ENCODE measurements around the gene PLD5. TPM values are rescaled to one million over a fixed set of nuclear protein-coding genes. Genes with fewer than 3 reads are reported as not detected.

The PLD5 gene
- total RNA-seq, 1 donor: not detected

- Histone ChIP-seq H3K4me1 (ENCODE audit: insufficient read depth, low read length) (no peaks in the 10 kb centered on the region), H3K79me2 (ENCODE audit: insufficient read depth, low read length) (no peaks in the 10 kb centered on the region), H3K4me3 (ENCODE audit: insufficient read depth, low read length) (no peak overlapping the region), H3K27ac (ENCODE audit: low read depth, low read length) (no peak overlapping the region), H3K36me3 (ENCODE audit: insufficient read depth, low read length) (no peaks in the 10 kb centered on the region), H2AFZ (ENCODE audit: low read length) (no peak overlapping the region), H4K20me1 (ENCODE audit: insufficient read depth, low read length) (no peaks in the 10 kb centered on the region), H3K27me3 (ENCODE audit: insufficient read depth, low read length) (no peaks in the 10 kb centered on the region), H3K4me2 (ENCODE audit: insufficient read depth, low read length) (no peak overlapping the region), H3K9me3 (ENCODE audit: low read depth, low read length) (no peaks in the 10 kb centered on the region)
- TF ChIP-seq, protein P1, sequence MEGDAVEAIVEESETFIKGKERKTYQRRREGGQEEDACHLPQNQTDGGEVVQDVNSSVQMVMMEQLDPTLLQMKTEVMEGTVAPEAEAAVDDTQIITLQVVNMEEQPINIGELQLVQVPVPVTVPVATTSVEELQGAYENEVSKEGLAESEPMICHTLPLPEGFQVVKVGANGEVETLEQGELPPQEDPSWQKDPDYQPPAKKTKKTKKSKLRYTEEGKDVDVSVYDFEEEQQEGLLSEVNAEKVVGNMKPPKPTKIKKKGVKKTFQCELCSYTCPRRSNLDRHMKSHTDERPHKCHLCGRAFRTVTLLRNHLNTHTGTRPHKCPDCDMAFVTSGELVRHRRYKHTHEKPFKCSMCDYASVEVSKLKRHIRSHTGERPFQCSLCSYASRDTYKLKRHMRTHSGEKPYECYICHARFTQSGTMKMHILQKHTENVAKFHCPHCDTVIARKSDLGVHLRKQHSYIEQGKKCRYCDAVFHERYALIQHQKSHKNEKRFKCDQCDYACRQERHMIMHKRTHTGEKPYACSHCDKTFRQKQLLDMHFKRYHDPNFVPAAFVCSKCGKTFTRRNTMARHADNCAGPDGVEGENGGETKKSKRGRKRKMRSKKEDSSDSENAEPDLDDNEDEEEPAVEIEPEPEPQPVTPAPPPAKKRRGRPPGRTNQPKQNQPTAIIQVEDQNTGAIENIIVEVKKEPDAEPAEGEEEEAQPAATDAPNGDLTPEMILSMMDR (IDR thresholded peaks at IDR 0.05; ENCODE audit: extremely low read depth, low read depth, low read length): no peak
- DNase-seq (ENCODE audit: insufficient read length, low spot score, missing footprints): no peak
These were observed 435.6 kb downstream of the PLD5 start for GRCh38 chr1:242088875-242089274.

DNA sequence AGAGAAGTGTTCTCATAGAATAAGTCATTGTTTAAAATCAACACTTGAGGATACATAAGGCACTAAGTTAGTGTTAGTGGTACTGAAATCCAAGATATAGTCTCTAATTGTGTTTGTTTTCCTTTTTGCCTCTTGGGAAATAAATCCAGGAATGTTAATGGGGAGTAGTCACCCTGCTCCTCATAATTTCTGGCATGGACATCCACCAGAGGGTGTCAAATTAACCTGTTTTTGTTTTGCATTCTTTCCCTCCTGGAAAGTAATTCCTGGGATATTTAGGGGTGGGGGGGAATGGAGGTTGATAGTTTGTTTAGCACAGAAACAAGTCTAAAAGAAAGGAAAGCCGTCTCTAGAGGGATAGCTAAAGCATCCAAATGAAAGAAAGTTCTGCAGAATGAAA, 437.8 kb downstream of the PLD5 start:
- Histone ChIP-seq H3K4me1 (ENCODE audit: insufficient read depth, low read length) (no peaks in the 10 kb centered on the region), H3K4me2 (ENCODE audit: insufficient read depth, low read length) (no peak overlapping the region), H3K27ac (ENCODE audit: low read depth, low read length) (no peak overlapping the region), H2AFZ (ENCODE audit: low read length) (no peak overlapping the region), H4K20me1 (ENCODE audit: insufficient read depth, low read length) (no peaks in the 10 kb centered on the region), H3K27me3 (ENCODE audit: insufficient read depth, low read length) (no peaks in the 10 kb centered on the region), H3K79me2 (ENCODE audit: insufficient read depth, low read length) (no peaks in the 10 kb centered on the region), H3K9me3 (ENCODE audit: low read depth, low read length) (no peaks in the 10 kb centered on the region), H3K36me3 (ENCODE audit: insufficient read depth, low read length) (no peaks in the 10 kb centered on the region), H3K4me3 (ENCODE audit: insufficient read depth, low read length) (no peak overlapping the region)
- TF ChIP-seq, protein P1 (IDR thresholded peaks at IDR 0.05; ENCODE audit: extremely low read depth, low read depth, low read length): no peak
- DNase-seq (ENCODE audit: insufficient read length, low spot score, missing footprints): no peak

- DNase-seq (ENCODE audit: insufficient read length, low spot score, missing footprints): no peak
- Histone ChIP-seq H3K4me2 (ENCODE audit: insufficient read depth, low read length) (no peak overlapping the region), H3K79me2 (ENCODE audit: insufficient read depth, low read length) (no peaks in the 10 kb centered on the region), H3K4me1 (ENCODE audit: insufficient read depth, low read length) (no peaks in the 10 kb centered on the region), H3K27ac (ENCODE audit: low read depth, low read length) (no peak overlapping the region), H3K9me3 (ENCODE audit: low read depth, low read length) (no peaks in the 10 kb centered on the region), H3K4me3 (ENCODE audit: insufficient read depth, low read length) (no peak overlapping the region), H2AFZ (ENCODE audit: low read length) (no peak overlapping the region), H3K36me3 (ENCODE audit: insufficient read depth, low read length) (no peaks in the 10 kb centered on the region), H3K27me3 (ENCODE audit: insufficient read depth, low read length) (no peaks in the 10 kb centered on the region), H4K20me1 (ENCODE audit: insufficient read depth, low read length) (no peaks in the 10 kb centered on the region)
- TF ChIP-seq, protein P1 (IDR thresholded peaks at IDR 0.05; ENCODE audit: extremely low read depth, low read depth, low read length): no peak
These were observed 438.4 kb downstream of the PLD5 start for GRCh38 chr1:242086093-242086492.

DNA sequence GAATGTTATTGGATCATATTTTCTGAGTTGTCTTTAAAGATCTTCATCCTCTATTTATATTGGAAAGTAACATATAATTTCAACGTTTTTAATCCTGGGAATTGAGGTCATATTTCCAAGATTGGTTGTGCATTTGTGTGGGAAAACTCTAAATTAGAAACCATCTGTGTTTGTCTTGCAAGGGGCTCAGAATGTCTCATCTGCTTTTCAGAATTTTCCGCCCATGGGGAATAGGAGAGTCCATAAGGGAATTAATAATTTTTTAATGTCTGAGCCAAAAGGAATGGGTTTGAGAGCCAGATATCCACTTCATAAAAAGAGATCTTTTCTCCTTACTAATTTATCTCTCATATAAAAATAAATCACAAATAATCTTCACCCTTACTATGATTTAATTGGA, 440.8 kb downstream of the PLD5 start:
- Histone ChIP-seq H3K4me1 (ENCODE audit: insufficient read depth, low read length) (no peaks in the 10 kb centered on the region), H2AFZ (ENCODE audit: low read length) (no peak overlapping the region), H3K4me3 (ENCODE audit: insufficient read depth, low read length) (no peak overlapping the region), H3K36me3 (ENCODE audit: insufficient read depth, low read length) (no peaks in the 10 kb centered on the region), H3K9me3 (ENCODE audit: low read depth, low read length) (peaks cover 2% of the 10 kb centered on the region), H3K79me2 (ENCODE audit: insufficient read depth, low read length) (no peaks in the 10 kb centered on the region), H3K27me3 (ENCODE audit: insufficient read depth, low read length) (no peaks in the 10 kb centered on the region), H3K27ac (ENCODE audit: low read depth, low read length) (no peak overlapping the region), H3K4me2 (ENCODE audit: insufficient read depth, low read length) (no peak overlapping the region), H4K20me1 (ENCODE audit: insufficient read depth, low read length) (no peaks in the 10 kb centered on the region)
- TF ChIP-seq, protein P1 (IDR thresholded peaks at IDR 0.05; ENCODE audit: extremely low read depth, low read depth, low read length): no peak
- no peak for DNase-seq (ENCODE audit: insufficient read length, low spot score, missing footprints)

All from osteoblast (primary cell).